ENCODE data around the gene LRRC23.
"Not testable (repeated sequence)": the region's sequence is repeated elsewhere in the genome, so short reads cannot be mapped to it uniquely, and the experiment has no call there.

The LRRC23 gene

GRCh38 chr12:6883683-6884082 lies 20.9 kb upstream of the LRRC23 start:
- Histone ChIP-seq H3K27me3 (ENCODE audit: insufficient read depth, low read length) (no peaks in the 10 kb centered on the region), H3K4me1 (ENCODE audit: insufficient read depth, low read length, severe bottlenecking) (no peaks in the 10 kb centered on the region), H3K27ac (ENCODE audit: low read depth, low read length, poor library complexity, severe bottlenecking) (no peak overlapping the region), H3K9ac (ENCODE audit: low read length) (no peak overlapping the region), H4K20me1 (ENCODE audit: insufficient read depth, low read length) (no peaks in the 10 kb centered on the region), H3K9me2 (ENCODE audit: low read depth, low read length) (no peaks in the 10 kb centered on the region), H3K79me2 (ENCODE audit: insufficient read depth, low read length) (no peaks in the 10 kb centered on the region), H3F3A (ENCODE audit: insufficient read depth, low read length) (no peaks in the 10 kb centered on the region), H3K4me2 (ENCODE audit: low read length) (no peak overlapping the region), H3K36me3 (ENCODE audit: insufficient read depth, low read length) (peaks cover 17% of the 10 kb centered on the region), H2AFZ (ENCODE audit: low read length) (no peak overlapping the region), H3K4me3 (ENCODE audit: low read depth, low read length, poor library complexity, severe bottlenecking) (no peak overlapping the region), H3K9me3 (ENCODE audit: low read length) (no peaks in the 10 kb centered on the region)
- TF ChIP-seq CTCF (IDR thresholded peaks at IDR 0.05; ENCODE audit: low read length) (no peak), EZH2 (IDR thresholded peaks at IDR 0.05; ENCODE audit: borderline replicate concordance, low read length) (no peak)

- TF ChIP-seq EZH2 (IDR thresholded peaks at IDR 0.05; ENCODE audit: borderline replicate concordance, low read length): no peak
- TF ChIP-seq CTCF (IDR thresholded peaks at IDR 0.05; ENCODE audit: low read length): no peak
- H3K27ac ChIP-seq (ENCODE audit: low read depth, low read length, poor library complexity, severe bottlenecking): no peak overlapping the region
- no peak overlapping the region for H3K4me2 ChIP-seq (ENCODE audit: low read length)
- no peak overlapping the region for H3K9ac ChIP-seq (ENCODE audit: low read length)
- H3F3A ChIP-seq (ENCODE audit: insufficient read depth, low read length): no peaks in the 10 kb centered on the region
- H3K4me1 ChIP-seq (ENCODE audit: insufficient read depth, low read length, severe bottlenecking): no peaks in the 10 kb centered on the region
- no peaks in the 10 kb centered on the region for H3K9me2 ChIP-seq (ENCODE audit: low read depth, low read length)
- H3K36me3 ChIP-seq (ENCODE audit: insufficient read depth, low read length): peaks cover 17% of the 10 kb centered on the region
- H4K20me1 ChIP-seq (ENCODE audit: insufficient read depth, low read length): no peaks in the 10 kb centered on the region
- H3K79me2 ChIP-seq (ENCODE audit: insufficient read depth, low read length): no peaks in the 10 kb centered on the region
- no peaks in the 10 kb centered on the region for H3K27me3 ChIP-seq (ENCODE audit: insufficient read depth, low read length)
- H3K4me3 ChIP-seq (ENCODE audit: low read depth, low read length, poor library complexity, severe bottlenecking): no peak overlapping the region
- H3K9me3 ChIP-seq (ENCODE audit: low read length): no peaks in the 10 kb centered on the region
- H2AFZ ChIP-seq (ENCODE audit: low read length): no peak overlapping the region
Measured at GRCh38 chr12:6884539-6884938, 20.1 kb upstream of the LRRC23 start.

- not testable (repeated sequence) for H3K27ac ChIP-seq (ENCODE audit: low read depth, low read length, poor library complexity, severe bottlenecking); H4K20me1 ChIP-seq (ENCODE audit: insufficient read depth, low read length); H2AFZ ChIP-seq (ENCODE audit: low read length); H3K4me2 ChIP-seq (ENCODE audit: low read length); H3K4me1 ChIP-seq (ENCODE audit: insufficient read depth, low read length, severe bottlenecking); H3F3A ChIP-seq (ENCODE audit: insufficient read depth, low read length); H3K9ac ChIP-seq (ENCODE audit: low read length); H3K27me3 ChIP-seq (ENCODE audit: insufficient read depth, low read length); H3K9me3 ChIP-seq (ENCODE audit: low read length); H3K79me2 ChIP-seq (ENCODE audit: insufficient read depth, low read length); H3K9me2 ChIP-seq (ENCODE audit: low read depth, low read length); H3K4me3 ChIP-seq (ENCODE audit: low read depth, low read length, poor library complexity, severe bottlenecking)
- H3K36me3 ChIP-seq (ENCODE audit: insufficient read depth, low read length): peaks cover 17% of the 10 kb centered on the region
Measured at GRCh38 chr12:6886206-6886999, 18.2 kb upstream of the LRRC23 start.

GRCh38 chr12:6887460-6887859 lies 17.2 kb upstream of the LRRC23 start:
- H3F3A ChIP-seq (ENCODE audit: insufficient read depth, low read length): no peaks in the 10 kb centered on the region
- H3K9me2 ChIP-seq (ENCODE audit: low read depth, low read length): no peaks in the 10 kb centered on the region
- H3K79me2 ChIP-seq (ENCODE audit: insufficient read depth, low read length): no peaks in the 10 kb centered on the region
- no peak for TF ChIP-seq EZH2 (IDR thresholded peaks at IDR 0.05; ENCODE audit: borderline replicate concordance, low read length)
- H3K4me3 ChIP-seq (ENCODE audit: low read depth, low read length, poor library complexity, severe bottlenecking): no peak overlapping the region
- no peak overlapping the region for H3K4me2 ChIP-seq (ENCODE audit: low read length)
- H3K4me1 ChIP-seq (ENCODE audit: insufficient read depth, low read length, severe bottlenecking): peaks cover 13% of the 10 kb centered on the region
- H2AFZ ChIP-seq (ENCODE audit: low read length): no peak overlapping the region
- H3K27me3 ChIP-seq (ENCODE audit: insufficient read depth, low read length): no peaks in the 10 kb centered on the region
- peaks cover 17% of the 10 kb centered on the region for H3K36me3 ChIP-seq (ENCODE audit: insufficient read depth, low read length)
- H4K20me1 ChIP-seq (ENCODE audit: insufficient read depth, low read length): no peaks in the 10 kb centered on the region
- H3K9me3 ChIP-seq (ENCODE audit: low read length): no peaks in the 10 kb centered on the region
- H3K27ac ChIP-seq (ENCODE audit: low read depth, low read length, poor library complexity, severe bottlenecking): no peak overlapping the region
- no peak overlapping the region for H3K9ac ChIP-seq (ENCODE audit: low read length)
